Neural cell (in vitro differentiated cells): ENCODE results near the gene CPLX1. TPM values are rescaled to one million over a fixed set of nuclear protein-coding genes. Genes with fewer than 3 reads are reported as not detected.
A peak's percentile ranks its signal among the peaks of the same experiment; 100 is the strongest.

Experiments used
- H2AFZ ChIP-seq: fragments of 200-600, 300-800 bp; sonication (generic), shearing (Covaris generic); 2 replicates; pipeline ENCODE4 v1.6.0; 2014; ENCODE audit warnings: low read depth, mild to moderate bottlenecking, antibody characterized with exemption, low read length, moderate library complexity
- H3F3A ChIP-seq: fragments of 200-600 bp; shearing (Covaris generic); 2 replicates; pipeline ENCODE4 v1.6.1; 2016; ENCODE audit warnings: mild to moderate bottlenecking, moderate library complexity, mixed read lengths, antibody characterized with exemption, low read length; ENCODE audit not compliant: insufficient read depth, poor library complexity, severe bottlenecking
- H3K27ac ChIP-seq: fragments of 200-600, 300-800 bp; sonication (generic), shearing (Covaris generic); 2 replicates; pipeline ENCODE4 v1.5.1; 2014; ENCODE audit warnings: mild to moderate bottlenecking, low read length, moderate library complexity
- H3K27me3 ChIP-seq: fragments of 300-800, 200-600 bp; sonication (generic), shearing (Covaris generic); 2 replicates; pipeline ENCODE4 v1.6.0; 2014; ENCODE audit warnings: mild to moderate bottlenecking, low read depth, low read length, moderate library complexity; ENCODE audit not compliant: insufficient read depth
- H3K36me3 ChIP-seq: fragments of 300-800, 200-600 bp; sonication (generic), shearing (Covaris generic); 2 replicates; pipeline ENCODE4 v1.5.1; 2014; ENCODE audit warnings: mild to moderate bottlenecking, antibody characterized with exemption, low read length, moderate library complexity; ENCODE audit not compliant: insufficient read depth
- H3K4me2 ChIP-seq: fragments of 300-800, 200-600 bp; sonication (generic), shearing (Covaris generic); 2 replicates; pipeline ENCODE4 v1.6.0; 2014; ENCODE audit warnings: mild to moderate bottlenecking, low read length
- H3K4me3 ChIP-seq: fragments of 300-800, 200-600 bp; sonication (generic), shearing (Covaris generic); 2 replicates; pipeline ENCODE4 v1.5.1; 2014; ENCODE audit warnings: mild to moderate bottlenecking, low read length, moderate library complexity
- H3K79me2 ChIP-seq: fragments of 200-600 bp; shearing (Covaris generic); replicated peaks from 2 replicates; pipeline ENCODE4 v1.6.0; 2014; ENCODE audit warnings: mild to moderate bottlenecking, low read length, moderate library complexity; ENCODE audit not compliant: insufficient read depth
- H3K9ac ChIP-seq: fragments of 300-800, 200-600 bp; sonication (generic), shearing (Covaris generic); 2 replicates; pipeline ENCODE4 v1.6.1; 2016; ENCODE audit warnings: mild to moderate bottlenecking, low read length, mixed read lengths
- H3K9me2 ChIP-seq: fragments of 200-600 bp; shearing (Covaris generic); 2 replicates; pipeline ENCODE4 v1.6.1; 2016; ENCODE audit warnings: mild to moderate bottlenecking, low read length, mixed read lengths; ENCODE audit not compliant: insufficient read depth
- H3K9me3 ChIP-seq: fragments of 200-600, 300-800 bp; sonication (generic), shearing (Covaris generic); 2 replicates; pipeline ENCODE4 v1.6.1; 2016; ENCODE audit warnings: mild to moderate bottlenecking, mixed run types, low read length, moderate library complexity, mixed read lengths
- H4K20me1 ChIP-seq: fragments of 200-600 bp; shearing (Covaris generic); 2 replicates; pipeline ENCODE4 v1.6.1; 2016; ENCODE audit warnings: mild to moderate bottlenecking, mixed run types; ENCODE audit not compliant: insufficient read depth
- CTCF ChIP-seq: fragments of 450-650 bp; IDR thresholded peaks from 2 replicates; pipeline ENCODE4 v1.5.1; 2014; ENCODE audit warnings: antibody characterized with exemption, mild to moderate bottlenecking, moderate library complexity; ENCODE audit not compliant: poor library complexity, severe bottlenecking
- EP300 ChIP-seq: fragments of 450-650 bp; conservative IDR thresholded peaks from 2 replicates; pipeline ENCODE4 v1.6.1; 2014; ENCODE audit warnings: antibody characterized with exemption, mild to moderate bottlenecking, moderate library complexity; ENCODE audit not compliant: poor library complexity, severe bottlenecking
- EZH2 ChIP-seq: fragments of 200-600, 300-800 bp; shearing (Covaris generic), sonication (generic); IDR thresholded peaks from 2 replicates; pipeline ENCODE4 v1.6.1; 2014; ENCODE audit warnings: antibody characterized with exemption, low read length, borderline replicate concordance, mild to moderate bottlenecking; ENCODE audit not compliant: insufficient read depth, poor library complexity, severe bottlenecking
- MXI1 ChIP-seq: fragments of 450-650 bp; conservative IDR thresholded peaks from 2 replicates; pipeline ENCODE4 v1.6.1; 2014; ENCODE audit warnings: antibody characterized with exemption, mild to moderate bottlenecking; ENCODE audit not compliant: poor library complexity, severe bottlenecking
- POLR2AphosphoS5 ChIP-seq: IDR thresholded peaks from 2 replicates; pipeline ENCODE4 v1.6.1; 2012
- RAD21 ChIP-seq: fragments of 450-650 bp; conservative IDR thresholded peaks from 2 replicates; pipeline ENCODE4 v1.6.1; 2014; ENCODE audit warnings: antibody characterized with exemption, mild to moderate bottlenecking, moderate library complexity
- REST ChIP-seq: IDR thresholded peaks from 2 replicates; pipeline ENCODE4 v1.6.1; 2012; ENCODE audit warnings: borderline replicate concordance
- SMC3 ChIP-seq: fragments of 450-650 bp; conservative IDR thresholded peaks from 2 replicates; pipeline ENCODE4 v1.6.1; 2014; ENCODE audit warnings: antibody characterized with exemption, mild to moderate bottlenecking, moderate library complexity; ENCODE audit not compliant: poor library complexity
- TAF1 ChIP-seq: IDR thresholded peaks from 2 replicates; pipeline ENCODE4 v1.6.1; 2012; ENCODE audit warnings: low read depth
- polyA plus RNA-seq: library from polyadenylated mRNA; depleted of rRNA; stranded (reverse); fragments of >200 nt; gene quantifications from 2 replicates; pipeline ENCODE4 v1.2.3, GENCODE V29; 2014

Gene CPLX1
- polyA plus RNA-seq, 1 donor from 2014 or later: 7.6 TPM

- Histone ChIP-seq H3F3A (no peaks in the 10 kb centered on the region), H3K9me2 (no peaks in the 10 kb centered on the region), H4K20me1 (no peaks in the 10 kb centered on the region), H3K27me3 (peaks cover 22% of the 10 kb centered on the region), H3K79me2 (no peaks in the 10 kb centered on the region), H3K4me3 (peak overlapping the region; percentile 58), H3K27ac (no peak overlapping the region), H3K9ac (no peak overlapping the region), H3K9me3 (no peaks in the 10 kb centered on the region), H3K36me3 (no peaks in the 10 kb centered on the region), H2AFZ (no peak overlapping the region), H3K4me2 (no peak overlapping the region)
- TF ChIP-seq EZH2 (no peak), MXI1 (no peak), SMC3 (no peak), POLR2AphosphoS5 (no peak), REST (no peak), RAD21 (no peak), TAF1 (no peak), EP300 (no peak), CTCF (no peak)
These were observed 729 bp upstream of the CPLX1 start for GRCh38 chr4:826508-827208.

DNA sequence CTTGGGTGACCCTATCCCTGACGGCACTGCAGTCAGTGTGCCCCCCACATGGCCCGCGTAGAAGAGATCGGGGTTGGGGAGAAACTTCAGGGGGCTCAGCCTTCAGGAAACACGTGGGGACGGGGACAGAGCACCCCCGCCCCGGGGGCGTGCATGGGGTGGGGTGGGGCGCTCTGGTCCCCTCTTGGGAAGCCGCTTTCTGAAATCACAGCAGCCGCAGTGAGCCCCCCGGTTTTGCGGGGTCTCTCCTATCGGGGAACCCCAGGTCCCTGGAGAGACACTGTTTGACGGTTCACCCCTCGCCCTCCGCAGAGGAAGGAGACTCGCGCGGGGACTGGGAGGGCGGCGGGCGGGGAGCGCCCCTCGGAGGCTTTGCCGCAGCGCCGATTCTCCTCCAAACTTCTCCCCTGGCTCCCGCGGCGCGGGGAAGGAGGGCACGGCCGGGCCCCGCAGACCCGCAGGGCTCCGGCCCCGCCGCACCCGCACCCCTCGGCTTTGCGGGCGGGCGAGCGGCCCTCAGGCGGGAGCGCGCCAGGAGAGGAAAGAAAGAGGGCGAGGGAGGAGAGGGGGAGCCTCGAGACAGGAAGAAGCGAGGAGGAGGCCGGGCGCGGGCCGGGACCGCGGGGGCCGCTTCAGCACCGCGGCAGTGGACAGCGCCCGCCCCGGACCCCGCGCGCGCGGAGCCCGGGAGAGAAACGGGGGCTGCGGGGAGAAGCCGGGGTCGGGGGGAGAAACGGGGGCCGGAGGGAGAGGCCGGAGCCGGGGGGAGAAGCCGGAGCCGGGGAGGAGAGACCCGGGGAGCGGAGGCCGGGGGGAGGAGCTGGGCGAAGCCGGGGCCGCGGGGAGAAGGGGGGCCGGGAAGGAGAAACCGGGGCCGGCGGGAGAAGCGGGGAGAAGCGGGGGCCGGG, 612 bp downstream of the CPLX1 start:
- no peaks in the 10 kb centered on the region for H4K20me1 ChIP-seq
- peak overlapping the region; percentile 55 for H3K4me2 ChIP-seq

More for the DNA sequence above, 612 bp downstream of the CPLX1 start:
- TF ChIP-seq RAD21 (peak; percentile 21), SMC3 (peak; percentile 22), EP300 (no peak), REST (peak; percentile 52), MXI1 (peak; percentile 17)
- Histone ChIP-seq H3K9me3 (no peaks in the 10 kb centered on the region), H3K36me3 (no peaks in the 10 kb centered on the region), H3K9ac (peak overlapping the region; percentile 70), H3K27me3 (peaks cover 26% of the 10 kb centered on the region), H2AFZ (no peak overlapping the region), H3K4me3 (peak overlapping the region; percentile 76), H3K79me2 (no peaks in the 10 kb centered on the region), H3F3A (no peaks in the 10 kb centered on the region), H3K27ac (no peak overlapping the region), H3K9me2 (no peaks in the 10 kb centered on the region)
